BE2C (cell line): ENCODE results near the gene EEPD1.

Experiments
- DNase-seq: peaks from one replicate; pipeline ENCODE4 v3.0.0-alpha.2; 2020
- H3K27me3 ChIP-seq: fragments of 250-450 bp; sonication (Bioruptor Pico); 2 replicates; pipeline ENCODE4 v1.5.1; 2020; ENCODE audit warnings: mild to moderate bottlenecking
- H3K36me3 ChIP-seq: fragments of 250-450 bp; sonication (Bioruptor Pico); 2 replicates; pipeline ENCODE4 v1.5.1; 2020; ENCODE audit warnings: mild to moderate bottlenecking
- H3K4me1 ChIP-seq: fragments of 250-450 bp; sonication (Bioruptor Pico); 2 replicates; pipeline ENCODE4 v1.5.1; 2020
- H3K4me3 ChIP-seq: 2 replicates; pipeline ENCODE4 v1.5.1; 2011; ENCODE audit warnings: low read depth, low read length
- H3K9me3 ChIP-seq: fragments of 250-450 bp; sonication (Bioruptor Pico); 2 replicates; pipeline ENCODE4 v1.5.1; 2020
- TF ChIP-seq, protein P1 (sequence below): IDR thresholded peaks from 2 replicates; pipeline ENCODE4 v1.5.1; 2012; ENCODE audit warnings: mild to moderate bottlenecking, low read depth, low read length

The EEPD1 gene

DNA sequence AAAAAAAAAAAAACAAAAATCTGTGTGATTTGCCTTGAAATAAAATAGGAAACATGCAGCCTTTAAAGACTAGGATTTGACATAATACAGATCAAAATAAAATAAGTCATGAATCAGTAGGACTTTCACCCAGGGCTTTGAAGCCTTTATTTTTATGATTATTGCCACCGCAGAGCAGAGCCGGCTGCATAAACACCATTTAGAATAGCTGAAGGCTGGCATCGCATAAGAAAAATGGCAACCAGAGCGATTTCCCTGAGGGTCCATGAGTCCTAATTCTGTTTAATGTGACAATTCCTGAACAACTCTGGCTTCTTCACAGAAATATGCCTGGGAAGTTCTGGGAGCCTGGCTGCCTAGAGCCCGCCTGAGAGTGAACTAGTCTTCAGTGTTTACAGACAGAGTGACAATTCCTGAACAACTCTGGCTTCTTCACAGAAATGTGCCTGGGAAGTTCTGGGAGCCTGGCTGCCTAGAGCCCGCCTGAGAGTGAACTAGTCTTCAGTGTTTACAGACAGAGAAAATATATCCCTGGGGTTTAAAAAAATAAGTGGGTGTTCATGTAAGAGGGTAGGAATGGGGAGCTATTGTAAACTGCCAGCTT, 112.0 kb downstream of the EEPD1 start:
- H3K4me1 ChIP-seq: peaks cover 7% of the 10 kb centered on the region; the same call in 1 of the 2 replicates
- H3K9me3 ChIP-seq: no peaks in the 10 kb centered on the region
- H3K36me3 ChIP-seq: no peaks in the 10 kb centered on the region
- no peak overlapping the region for H3K4me3 ChIP-seq
- no peak for DNase-seq
- no peaks in the 10 kb centered on the region for H3K27me3 ChIP-seq
- TF ChIP-seq, protein P1, sequence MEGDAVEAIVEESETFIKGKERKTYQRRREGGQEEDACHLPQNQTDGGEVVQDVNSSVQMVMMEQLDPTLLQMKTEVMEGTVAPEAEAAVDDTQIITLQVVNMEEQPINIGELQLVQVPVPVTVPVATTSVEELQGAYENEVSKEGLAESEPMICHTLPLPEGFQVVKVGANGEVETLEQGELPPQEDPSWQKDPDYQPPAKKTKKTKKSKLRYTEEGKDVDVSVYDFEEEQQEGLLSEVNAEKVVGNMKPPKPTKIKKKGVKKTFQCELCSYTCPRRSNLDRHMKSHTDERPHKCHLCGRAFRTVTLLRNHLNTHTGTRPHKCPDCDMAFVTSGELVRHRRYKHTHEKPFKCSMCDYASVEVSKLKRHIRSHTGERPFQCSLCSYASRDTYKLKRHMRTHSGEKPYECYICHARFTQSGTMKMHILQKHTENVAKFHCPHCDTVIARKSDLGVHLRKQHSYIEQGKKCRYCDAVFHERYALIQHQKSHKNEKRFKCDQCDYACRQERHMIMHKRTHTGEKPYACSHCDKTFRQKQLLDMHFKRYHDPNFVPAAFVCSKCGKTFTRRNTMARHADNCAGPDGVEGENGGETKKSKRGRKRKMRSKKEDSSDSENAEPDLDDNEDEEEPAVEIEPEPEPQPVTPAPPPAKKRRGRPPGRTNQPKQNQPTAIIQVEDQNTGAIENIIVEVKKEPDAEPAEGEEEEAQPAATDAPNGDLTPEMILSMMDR: no peak

DNA sequence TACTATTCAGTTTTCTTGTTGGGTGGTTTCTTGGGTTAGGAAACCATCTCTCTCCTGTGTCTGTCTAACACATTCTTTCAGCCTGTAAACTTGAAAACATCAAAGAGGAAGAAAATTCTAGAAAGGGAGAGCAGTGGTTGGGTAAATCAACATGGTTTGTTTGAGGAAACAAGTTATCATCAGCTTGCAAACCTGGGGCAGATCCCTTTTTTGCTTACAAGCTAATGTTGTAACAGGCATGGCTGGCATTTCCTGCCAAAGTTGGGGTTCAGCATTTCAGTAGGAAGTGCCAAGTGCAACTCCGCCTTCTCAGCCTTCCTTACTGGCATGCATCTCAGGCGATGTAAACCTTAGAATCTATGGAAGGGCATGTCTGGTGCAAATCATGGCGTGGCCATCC, 112.6 kb downstream of the EEPD1 start:
- TF ChIP-seq, protein P1: no peak
- Histone ChIP-seq H3K36me3 (no peaks in the 10 kb centered on the region), H3K4me3 (no peak overlapping the region), H3K27me3 (no peaks in the 10 kb centered on the region), H3K4me1 (peaks cover 7% of the 10 kb centered on the region; the same call in 1 of the 2 replicates), H3K9me3 (no peaks in the 10 kb centered on the region)
- no peak for DNase-seq

DNA sequence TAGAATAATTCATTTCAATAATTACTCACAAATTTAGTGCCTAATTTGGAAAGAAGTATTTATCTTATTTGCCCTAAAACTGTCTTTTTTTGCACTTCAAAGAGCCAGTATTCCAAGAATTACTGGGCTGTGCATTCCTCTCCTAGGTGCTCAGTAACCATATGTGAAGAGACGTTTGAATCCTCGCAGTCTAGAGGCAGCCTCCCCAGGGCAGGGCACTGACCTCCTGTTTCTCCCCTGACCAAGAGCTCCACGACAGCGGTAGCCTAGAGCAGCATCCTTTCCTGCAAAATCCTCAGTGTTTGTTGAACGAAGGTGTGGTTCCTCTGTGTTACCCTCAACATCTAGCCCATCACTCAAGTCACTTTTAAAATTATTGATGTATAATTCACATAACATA, 113.1 kb downstream of the EEPD1 start:
- Histone ChIP-seq H3K9me3 (no peaks in the 10 kb centered on the region), H3K4me1 (peaks cover 7% of the 10 kb centered on the region; the same call in 1 of the 2 replicates), H3K36me3 (no peaks in the 10 kb centered on the region), H3K27me3 (no peaks in the 10 kb centered on the region), H3K4me3 (no peak overlapping the region)
- DNase-seq: no peak
- TF ChIP-seq, protein P1: no peak

DNA sequence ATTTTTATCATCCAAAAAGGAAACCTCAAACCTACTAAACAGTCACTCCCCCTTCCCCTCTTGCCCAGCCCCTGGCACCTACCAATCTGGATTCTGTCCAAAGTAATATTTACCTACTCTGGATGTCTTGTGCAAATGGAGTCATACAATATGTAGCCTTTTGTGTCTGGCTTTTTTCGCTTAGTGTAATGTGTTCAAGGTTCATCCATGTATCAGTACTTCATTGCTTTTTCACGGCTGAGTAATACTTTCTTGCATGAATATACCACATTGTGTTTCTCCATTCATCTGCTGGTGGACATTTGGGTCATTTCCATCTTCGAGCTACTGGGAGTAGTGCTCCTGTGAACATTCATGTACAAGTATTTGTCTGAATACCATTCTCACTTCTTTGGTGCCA, 113.6 kb downstream of the EEPD1 start:
- no peak for DNase-seq
- Histone ChIP-seq H3K27me3 (no peaks in the 10 kb centered on the region), H3K4me3 (no peak overlapping the region), H3K4me1 (peaks cover 3% of the 10 kb centered on the region; the same call in 1 of the 2 replicates), H3K36me3 (no peaks in the 10 kb centered on the region), H3K9me3 (no peaks in the 10 kb centered on the region)
- TF ChIP-seq, protein P1: no peak

DNA sequence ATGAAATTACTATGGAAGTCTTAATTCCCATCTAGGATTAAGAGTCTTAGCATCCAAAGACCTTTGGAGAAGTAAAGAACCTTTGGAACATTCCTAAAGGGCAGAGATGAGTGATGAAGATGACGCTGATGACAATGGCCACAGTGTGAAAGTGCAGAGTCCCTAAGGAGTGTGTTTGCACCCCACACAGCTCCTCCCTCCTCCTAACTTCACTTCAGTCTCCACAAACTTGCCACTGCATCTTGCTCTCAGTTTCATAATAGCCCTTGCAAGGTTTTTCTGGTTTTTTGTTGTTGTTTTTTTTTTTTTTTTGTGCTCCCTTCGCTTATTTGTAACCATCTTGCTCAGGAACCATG, 119.1 kb downstream of the EEPD1 start:
- no peaks in the 10 kb centered on the region for H3K4me1 ChIP-seq
- no peaks in the 10 kb centered on the region for H3K36me3 ChIP-seq
- no peak overlapping the region for H3K4me3 ChIP-seq
- H3K9me3 ChIP-seq: no peaks in the 10 kb centered on the region
- TF ChIP-seq, protein P1: no peak
- no peaks in the 10 kb centered on the region for H3K27me3 ChIP-seq
- no peak for DNase-seq

DNA sequence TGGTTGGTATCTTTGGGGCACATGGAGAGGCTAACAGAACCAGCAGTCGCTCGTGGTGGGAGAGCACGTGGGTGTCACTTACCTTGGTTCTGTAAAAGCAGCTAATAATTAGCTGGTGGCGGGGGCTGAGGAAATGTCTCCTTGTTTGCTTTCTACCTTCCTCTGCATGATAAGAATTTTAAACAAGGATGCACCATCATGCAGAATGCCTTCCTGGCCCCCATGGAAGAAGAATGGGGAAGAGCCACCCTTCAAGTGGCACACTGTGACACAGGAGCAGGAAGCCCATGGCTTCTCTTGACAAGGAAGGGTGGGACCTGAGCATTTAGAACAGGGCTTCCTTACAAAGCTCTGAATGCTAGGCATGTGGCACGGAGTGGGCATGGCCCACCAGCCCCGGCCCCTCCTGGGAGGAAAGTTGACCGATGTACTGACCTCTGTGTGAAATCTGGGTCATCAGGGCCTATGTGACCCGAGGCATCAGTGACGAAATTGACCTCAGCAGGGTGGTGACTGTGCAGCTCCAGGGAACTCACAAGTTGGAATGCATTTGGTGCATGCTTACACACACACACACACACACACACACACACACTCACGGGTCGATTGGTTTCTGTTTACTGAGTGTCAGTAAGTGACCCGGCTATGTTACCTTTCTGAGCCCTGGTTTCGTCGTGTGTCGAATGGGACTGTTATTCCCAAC, 119.7 kb downstream of the EEPD1 start:
- DNase-seq: no peak
- Histone ChIP-seq H3K4me1 (no peaks in the 10 kb centered on the region), H3K27me3 (no peaks in the 10 kb centered on the region), H3K36me3 (no peaks in the 10 kb centered on the region), H3K9me3 (no peaks in the 10 kb centered on the region), H3K4me3 (no peak overlapping the region)
- TF ChIP-seq, protein P1: no peak
